Brain microvascular endothelial cell (primary cell): ENCODE data around the gene CSMD2.

ENCODE experiments used
- DNase-seq: peaks from one replicate; pipeline ENCODE4 v3.0.0-alpha.2; 2020
- H3K27ac ChIP-seq: fragments of 250-450 bp; sonication (Bioruptor Pico); 2 replicates; pipeline ENCODE4 v1.5.1; 2020; ENCODE audit warnings: mild to moderate bottlenecking, moderate library complexity
- H3K27me3 ChIP-seq: fragments of 250-450 bp; sonication (Bioruptor Pico); replicated peaks from 2 replicates; pipeline ENCODE4 v1.5.1; 2020; ENCODE audit warnings: mild to moderate bottlenecking
- H3K36me3 ChIP-seq: fragments of 250-450 bp; sonication (Bioruptor Pico); replicated peaks from 2 replicates; pipeline ENCODE4 v1.5.1; 2020; ENCODE audit warnings: mild to moderate bottlenecking
- H3K4me3 ChIP-seq: 2 replicates; pipeline ENCODE4 v1.5.1; 2011; ENCODE audit warnings: low read depth, mild to moderate bottlenecking, control low read depth, low read length, moderate library complexity
- CTCF ChIP-seq: IDR thresholded peaks from 2 replicates; pipeline ENCODE4 v1.5.1; 2011; ENCODE audit warnings: low read depth, mild to moderate bottlenecking, moderate library complexity, low read length, control low read depth, inconsistent platforms; ENCODE audit errors: missing control alignments
- in situ Hi-C: cut with HindIII; loops from 2 replicates; pipeline ENCODE4 v1.10.0; 2017; ENCODE audit warnings: low sequenced_read_pairs, low pct_ligation_motif_present

The CSMD2 gene

GRCh38 chr1:33970148-33970825 is 194.7 kb downstream of the CSMD2 start:
- in situ Hi-C loops, result no loop called here
- Histone ChIP-seq H3K4me3 (no peak overlapping the region), H3K36me3 (no peaks in the 10 kb centered on the region), H3K27ac (no peak overlapping the region), H3K27me3 (no peaks in the 10 kb centered on the region)
- no peak for DNase-seq
- no peak for TF ChIP-seq CTCF

GRCh38 chr1:33966346-33967141 is 198.5 kb downstream of the CSMD2 start:
- in situ Hi-C loops, result no loop called here

GRCh38 chr1:33965086-33965485 is 199.9 kb downstream of the CSMD2 start:
- TF ChIP-seq CTCF, result no peak
- no peaks in the 10 kb centered on the region for H3K36me3 ChIP-seq
- H3K27ac ChIP-seq, result no peak overlapping the region
- H3K27me3 ChIP-seq, result no peaks in the 10 kb centered on the region
- DNase-seq, result no peak
- no peak overlapping the region for H3K4me3 ChIP-seq
- in situ Hi-C loops, result no loop called here

More at GRCh38 chr1:33966346-33967141, 198.5 kb downstream of the CSMD2 start:
- no peaks in the 10 kb centered on the region for H3K36me3 ChIP-seq
- no peak overlapping the region for H3K4me3 ChIP-seq
- H3K27me3 ChIP-seq, result no peaks in the 10 kb centered on the region
- DNase-seq, result no peak
- H3K27ac ChIP-seq, result no peak overlapping the region
- no peak for TF ChIP-seq CTCF

GRCh38 chr1:33962061-33962460 is 203.0 kb downstream of the CSMD2 start:
- in situ Hi-C loops, result no loop called here
- DNase-seq, result no peak
- no peak overlapping the region for H3K27ac ChIP-seq
- H3K4me3 ChIP-seq, result no peak overlapping the region
- no peaks in the 10 kb centered on the region for H3K36me3 ChIP-seq
- TF ChIP-seq CTCF, result no peak
- H3K27me3 ChIP-seq, result no peaks in the 10 kb centered on the region

GRCh38 chr1:33960188-33960895 is 204.7 kb downstream of the CSMD2 start:
- TF ChIP-seq CTCF, result no peak
- H3K36me3 ChIP-seq, result no peaks in the 10 kb centered on the region
- no peak overlapping the region for H3K27ac ChIP-seq
- DNase-seq, result no peak
- no peaks in the 10 kb centered on the region for H3K27me3 ChIP-seq
- no peak overlapping the region for H3K4me3 ChIP-seq
- in situ Hi-C loops, result no loop called here
